ENCODE data around the gene ANTXR2.

ANTXR2 gene

DNA sequence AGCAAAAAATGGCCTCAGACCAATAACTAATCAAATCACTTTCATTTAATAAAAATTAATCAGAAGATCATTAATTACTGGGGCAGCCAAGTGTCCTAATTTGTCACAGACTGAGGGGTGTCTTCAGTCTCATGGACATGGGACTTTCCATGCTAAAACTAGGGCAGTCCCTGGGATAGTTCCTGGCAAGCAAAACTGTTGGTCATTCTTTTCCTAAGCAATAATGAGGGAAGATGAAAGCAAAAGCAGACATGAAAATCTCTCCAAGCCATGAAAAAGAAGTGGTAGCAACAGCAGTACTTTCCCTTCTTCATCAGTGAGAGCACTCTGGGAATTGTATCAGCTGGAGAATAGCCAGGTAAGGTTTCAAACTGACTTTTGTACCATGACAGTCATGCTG, 3.7 kb upstream of the ANTXR2 start:
- TF ChIP-seq, protein P1, sequence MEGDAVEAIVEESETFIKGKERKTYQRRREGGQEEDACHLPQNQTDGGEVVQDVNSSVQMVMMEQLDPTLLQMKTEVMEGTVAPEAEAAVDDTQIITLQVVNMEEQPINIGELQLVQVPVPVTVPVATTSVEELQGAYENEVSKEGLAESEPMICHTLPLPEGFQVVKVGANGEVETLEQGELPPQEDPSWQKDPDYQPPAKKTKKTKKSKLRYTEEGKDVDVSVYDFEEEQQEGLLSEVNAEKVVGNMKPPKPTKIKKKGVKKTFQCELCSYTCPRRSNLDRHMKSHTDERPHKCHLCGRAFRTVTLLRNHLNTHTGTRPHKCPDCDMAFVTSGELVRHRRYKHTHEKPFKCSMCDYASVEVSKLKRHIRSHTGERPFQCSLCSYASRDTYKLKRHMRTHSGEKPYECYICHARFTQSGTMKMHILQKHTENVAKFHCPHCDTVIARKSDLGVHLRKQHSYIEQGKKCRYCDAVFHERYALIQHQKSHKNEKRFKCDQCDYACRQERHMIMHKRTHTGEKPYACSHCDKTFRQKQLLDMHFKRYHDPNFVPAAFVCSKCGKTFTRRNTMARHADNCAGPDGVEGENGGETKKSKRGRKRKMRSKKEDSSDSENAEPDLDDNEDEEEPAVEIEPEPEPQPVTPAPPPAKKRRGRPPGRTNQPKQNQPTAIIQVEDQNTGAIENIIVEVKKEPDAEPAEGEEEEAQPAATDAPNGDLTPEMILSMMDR (IDR thresholded peaks at IDR 0.05; ENCODE audit: low read depth, low read length) = no peak
- H3K4me3 ChIP-seq (replicated peaks in 1 of 2; ENCODE audit: low read depth in 2 of 2, low read length in 2 of 2) = no peak overlapping the region
- no peak for DNase-seq (ENCODE audit: low read depth in 2 of 2)

DNA sequence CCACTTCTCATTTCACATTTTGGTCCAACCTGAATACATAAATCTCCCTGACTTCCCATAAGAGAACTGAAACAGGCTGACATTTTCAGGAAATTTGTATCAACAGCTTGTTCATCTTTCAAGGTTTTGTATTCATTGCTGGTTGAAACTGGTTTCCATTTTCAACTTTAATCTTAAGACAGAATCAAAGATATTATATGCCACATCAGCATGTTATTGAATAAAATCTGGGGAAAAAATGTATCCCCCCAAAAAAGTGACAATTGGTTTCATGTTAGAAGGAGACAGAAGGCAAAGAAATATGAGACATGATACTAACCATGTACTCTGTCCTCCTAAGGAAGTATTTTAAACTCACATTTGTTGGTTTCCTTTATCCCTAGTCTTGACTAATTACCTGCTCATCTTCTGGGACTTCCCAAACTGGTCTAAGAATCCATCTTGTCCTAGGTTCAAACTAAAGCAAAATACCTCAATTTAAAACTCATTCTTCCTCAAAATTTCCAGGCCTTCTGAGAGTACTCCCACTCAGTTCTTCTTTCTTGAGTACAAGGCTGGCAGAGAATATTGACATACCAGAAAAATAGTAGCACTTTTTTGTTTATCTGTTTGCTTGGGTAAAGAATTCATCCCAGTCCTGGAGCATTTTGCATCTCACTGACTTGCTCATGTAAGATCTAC, 3.1 kb upstream of the ANTXR2 start:
- no peak overlapping the region for H3K4me3 ChIP-seq (replicated peaks in 1 of 2; ENCODE audit: low read depth in 2 of 2, low read length in 2 of 2)
- DNase-seq (ENCODE audit: low read depth in 2 of 2) = no peak
- TF ChIP-seq, protein P1 (IDR thresholded peaks at IDR 0.05; ENCODE audit: low read depth, low read length) = no peak

DNA sequence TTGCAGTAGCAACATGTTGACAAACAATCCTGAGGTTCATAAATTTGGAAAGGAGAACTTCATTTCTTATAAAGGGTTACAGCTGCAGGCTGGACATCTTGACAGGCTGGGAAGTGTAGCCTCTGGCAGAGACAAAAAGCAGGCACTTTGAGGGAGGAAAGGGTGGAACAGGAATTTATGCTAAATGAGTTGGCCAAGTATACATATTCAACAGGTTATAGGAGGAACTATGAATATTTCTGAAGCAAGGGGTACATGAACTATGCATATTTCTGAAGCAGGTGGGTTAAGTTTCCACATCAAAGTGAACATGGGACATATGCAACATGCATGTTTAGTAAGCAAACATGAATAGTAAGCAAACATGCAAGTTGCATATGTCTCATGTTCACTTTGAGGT, 1.6 kb upstream of the ANTXR2 start:
- no peak overlapping the region for H3K4me3 ChIP-seq (replicated peaks in 1 of 2; ENCODE audit: low read depth in 2 of 2, low read length in 2 of 2)
- DNase-seq (ENCODE audit: low read depth in 2 of 2) = peak in 1 of 2 donors; percentile 18
- TF ChIP-seq, protein P1 (IDR thresholded peaks at IDR 0.05; ENCODE audit: low read depth, low read length) = no peak

DNA sequence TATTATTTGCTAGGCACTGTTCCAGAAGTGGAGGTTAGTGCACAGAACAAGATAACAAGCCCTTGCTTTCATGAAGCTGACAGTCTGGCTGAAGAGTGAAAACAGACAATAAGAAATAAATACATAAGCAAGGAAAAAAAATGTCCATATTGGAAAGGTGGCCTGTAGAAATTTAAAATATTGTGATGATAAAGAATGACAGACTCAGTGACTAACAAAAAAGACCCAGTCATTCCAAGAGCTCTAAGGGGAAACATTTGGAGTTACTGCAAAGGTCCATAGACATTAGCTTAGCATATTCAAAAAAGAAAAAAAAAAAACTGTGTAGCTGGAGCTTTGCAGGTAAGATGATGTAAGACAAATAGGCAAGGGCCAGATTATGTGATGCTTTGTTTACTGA, 1.0 kb upstream of the ANTXR2 start:
- no peak overlapping the region for H3K4me3 ChIP-seq (replicated peaks in 1 of 2; ENCODE audit: low read depth in 2 of 2, low read length in 2 of 2)
- TF ChIP-seq, protein P1 (IDR thresholded peaks at IDR 0.05; ENCODE audit: low read depth, low read length) = no peak

DNA sequence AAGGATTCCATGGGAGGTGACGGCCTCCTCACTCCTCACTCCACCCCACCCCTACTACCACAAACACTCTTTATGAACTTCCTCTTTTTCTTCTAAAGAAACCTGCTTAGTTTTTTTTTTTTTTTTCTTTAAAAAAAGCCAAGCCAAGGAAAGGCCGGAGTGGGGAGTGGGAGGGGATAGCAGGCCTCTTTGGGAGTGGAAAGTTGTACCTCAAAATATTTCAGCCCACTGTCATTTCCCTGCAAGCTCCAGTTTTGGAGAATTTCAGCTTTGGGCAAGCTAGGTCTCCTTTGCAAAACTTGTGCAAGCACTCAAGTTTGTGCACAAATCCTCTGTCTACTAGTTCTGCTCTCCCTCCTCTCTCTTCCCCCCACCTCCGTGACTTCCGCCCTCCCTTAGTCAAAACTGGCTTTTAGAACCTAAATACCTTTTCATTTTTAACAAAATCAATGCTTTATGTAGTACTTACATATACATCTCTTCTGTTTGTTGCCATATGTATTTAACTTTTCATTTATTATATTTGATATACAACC, 512 bp upstream of the ANTXR2 start:
- no peak for DNase-seq (ENCODE audit: low read depth in 2 of 2)
- H3K4me3 ChIP-seq (replicated peaks in 1 of 2; ENCODE audit: low read depth in 2 of 2, low read length in 2 of 2) = peak overlapping the region; percentile 83 to 92
- TF ChIP-seq, protein P1 (IDR thresholded peaks at IDR 0.05; ENCODE audit: low read depth, low read length) = no peak

More for the DNA sequence above, 1.0 kb upstream of the ANTXR2 start:
- no peak for DNase-seq (ENCODE audit: low read depth in 2 of 2)

DNA sequence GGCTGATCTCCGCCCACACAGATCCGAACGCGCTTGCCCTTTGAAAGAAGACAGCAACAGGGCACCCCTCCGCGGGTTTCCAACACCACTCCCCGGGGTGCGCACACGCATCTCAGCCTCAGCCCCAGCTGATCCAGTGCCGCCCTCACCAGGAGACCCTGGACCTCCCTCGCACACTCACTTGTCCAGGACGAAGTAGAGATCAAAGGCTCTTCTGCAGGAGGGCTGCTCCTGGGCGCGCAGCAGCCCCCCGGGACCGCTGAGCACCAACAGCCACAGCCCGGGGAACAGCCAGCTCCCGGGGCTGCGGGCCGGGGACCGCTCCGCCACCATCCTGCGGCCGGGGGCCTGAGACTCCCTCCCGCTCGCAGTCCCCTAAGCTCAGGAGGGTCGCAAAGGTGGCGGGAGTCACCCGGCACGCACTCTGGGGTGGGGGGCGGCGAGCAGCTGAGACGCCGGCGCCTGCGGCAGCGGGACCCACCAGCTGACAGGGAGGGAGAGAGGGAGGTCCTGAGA, 743 bp downstream of the ANTXR2 start:
- peak; percentile 38 to 49 for DNase-seq (ENCODE audit: low read depth in 2 of 2)
- TF ChIP-seq, protein P1 (IDR thresholded peaks at IDR 0.05; ENCODE audit: low read depth, low read length) = no peak
- peak overlapping the region; percentile 83 to 92 for H3K4me3 ChIP-seq (replicated peaks in 1 of 2; ENCODE audit: low read depth in 2 of 2, low read length in 2 of 2)

Data from cardiac fibroblast (primary cell).